ENCODE results near the gene LCN1. TPM values are rescaled to one million over a fixed set of nuclear protein-coding genes. Genes with fewer than 3 reads are reported as not detected.

Gene LCN1
- not detected in 2 replicates for total RNA-seq

GRCh38 chr9:135520916-135521607 is at the start of gene LCN1:
LCN1 (plus strand) TSS chr9:135521440; CDS start chr9:135521498, 58 bp downstream.

DNA sequence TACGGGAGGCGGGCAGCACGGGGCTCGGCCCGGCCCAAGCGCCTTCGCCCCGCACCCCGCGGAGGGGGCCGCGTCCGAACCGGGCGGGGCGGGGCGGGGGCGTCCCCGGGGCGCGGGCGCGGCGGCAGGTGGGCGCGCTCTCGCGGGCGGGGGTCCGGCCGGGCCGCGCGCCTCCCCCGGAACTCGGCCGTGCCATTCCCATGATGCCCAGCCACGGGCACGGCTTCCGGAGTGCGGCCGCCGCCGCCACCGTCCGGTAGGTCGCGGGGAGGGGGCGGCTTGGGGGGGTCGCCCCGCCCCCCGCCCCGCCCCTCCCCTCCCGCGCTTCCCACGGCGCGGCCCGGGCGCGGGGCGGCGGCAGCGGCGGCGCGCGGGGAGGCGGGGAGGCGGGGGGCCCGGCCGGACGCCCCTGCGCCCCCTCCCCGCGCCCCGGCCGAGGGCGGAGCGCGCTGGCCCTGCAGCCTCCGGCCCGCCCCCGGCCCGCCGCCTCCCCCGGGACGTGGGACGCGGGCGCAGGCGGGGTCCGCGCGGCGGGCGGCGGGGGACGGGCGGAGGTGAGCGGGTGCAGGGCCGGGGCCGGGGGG is 41.7 kb upstream of the LCN1 start, which contains the start of gene PPP1R26:
Gene PPP1R26, plus strand, starts transcription at position 314 of the 584 bp plus-strand sequence. CDS start 4,729 bp downstream, outside the sequence.

GRCh38 chr9:135500525-135501260 is 20.5 kb upstream of the LCN1 start, which contains the start of gene MRPS2:
MRPS2 (plus strand) TSS chr9:135500682; CDS start chr9:135500711, 29 bp downstream.

DNA sequence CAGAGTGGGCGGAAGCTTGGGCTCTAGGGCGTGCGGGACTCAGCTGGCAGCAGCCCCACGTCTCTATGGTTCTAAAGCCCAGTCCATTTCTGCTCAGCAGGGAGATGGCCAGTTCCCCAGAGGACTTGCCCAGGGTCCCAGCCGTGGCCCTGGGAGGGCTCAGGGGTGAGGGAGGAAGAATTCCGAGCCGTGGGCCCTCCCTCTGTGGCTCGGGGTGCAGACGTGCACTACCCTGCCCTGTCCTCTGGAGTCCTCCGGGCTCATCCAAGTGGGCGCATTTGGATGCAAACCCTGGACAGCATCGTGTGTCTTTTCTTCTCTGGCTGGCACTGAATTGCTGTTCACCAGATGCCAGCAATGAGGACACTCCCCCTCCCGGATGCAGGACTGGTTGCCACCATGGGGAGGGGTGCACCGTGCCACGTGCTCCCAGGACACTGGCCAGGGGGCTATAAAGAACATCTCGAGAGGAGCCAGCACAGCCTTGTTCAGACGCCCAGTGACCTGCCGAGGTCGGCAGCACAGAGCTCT is 24.5 kb downstream of the LCN1 start, which contains the start of gene OBP2A:
Gene OBP2A, plus strand, starts transcription at position 481 of the 531 bp plus-strand sequence. CDS start 55 bp downstream, outside the sequence.

DNA sequence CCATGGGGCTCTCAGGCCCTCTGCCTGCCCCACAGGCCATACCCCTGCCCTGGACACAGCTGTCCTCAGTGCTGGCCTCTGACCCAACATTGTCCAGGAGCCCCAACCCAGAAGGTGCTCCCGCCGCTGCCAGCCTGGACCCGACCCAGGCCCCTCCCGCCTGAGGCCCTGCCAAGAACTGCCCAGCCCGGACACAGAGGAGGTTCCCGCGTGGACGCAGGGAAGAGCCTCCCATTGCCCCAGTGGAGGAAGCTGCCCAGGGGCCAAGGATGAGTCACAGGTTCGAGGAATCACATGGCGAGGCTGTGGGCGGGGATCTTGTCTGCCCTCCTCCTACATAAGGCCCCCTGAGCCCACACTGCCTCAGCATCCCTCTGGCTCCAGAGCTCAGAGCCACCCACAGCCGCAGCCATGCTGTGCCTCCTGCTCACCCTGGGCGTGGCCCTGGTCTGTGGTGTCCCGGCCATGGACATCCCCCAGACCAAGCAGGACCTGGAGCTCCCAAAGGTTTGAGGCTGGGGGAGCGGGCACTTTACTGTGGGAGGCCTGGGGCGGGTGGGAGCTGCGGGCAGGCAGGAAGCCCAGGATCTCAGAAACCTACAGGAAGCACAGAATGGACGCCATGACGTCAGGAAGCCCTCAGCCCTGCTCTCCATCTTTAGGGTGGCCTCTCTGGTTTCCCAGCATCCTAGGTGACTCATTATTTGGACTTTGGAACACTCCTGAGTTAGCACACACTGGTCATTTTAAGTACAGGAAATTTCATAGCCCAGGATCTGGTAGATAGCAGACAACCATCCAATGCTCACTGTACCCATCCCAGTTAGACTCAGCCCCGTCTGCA is 40.4 kb downstream of the LCN1 start, which contains the start of gene PAEP:
Gene PAEP, plus strand, starts transcription at position 366 of the 844 bp plus-strand sequence.

Other genes with a start within 250 kb of the LCN1 start
- gene PPP1R26, start 41.7 kb upstream of the LCN1 start, total RNA-seq, result 7.6 and 7.9 TPM in 2 replicates
- gene MRPS2, start 20.8 kb upstream of the LCN1 start, total RNA-seq, result 43.7 and 47.1 TPM in 2 replicates
- gene OBP2A, start 24.7 kb downstream of the LCN1 start, total RNA-seq, result not detected in 2 replicates
- gene PAEP, start 40.3 kb downstream of the LCN1 start, total RNA-seq, result not detected in 2 replicates
- gene GLT6D1, start 118.1 kb downstream of the LCN1 start, total RNA-seq, result not detected in 2 replicates
- not detected in 2 replicates for gene LCN9, start 141.9 kb downstream of the LCN1 start, total RNA-seq
- gene SOHLH1, start 178.0 kb downstream of the LCN1 start, total RNA-seq, result not detected in 2 replicates
- not detected in 2 replicates for gene KCNT1, start 180.7 kb downstream of the LCN1 start, total RNA-seq

Measured in bronchus fibroblast of lung (primary cell).